HepG2 (cell line): ENCODE data around the gene CYP2U1. TPM values are rescaled to one million over a fixed set of nuclear protein-coding genes. Genes with fewer than 3 reads are reported as not detected.
A peak's percentile ranks its signal among the peaks of the same experiment; 100 is the strongest.

ENCODE experiments used
- KAT2B ChIP-seq: fragments of 150-350 bp; IDR thresholded peaks from 2 replicates; pipeline ENCODE4 v1.6.1; 2014; ENCODE audit warnings: low read depth, low read length, borderline replicate concordance
- ONECUT2 ChIP-seq: sonication (generic); formaldehyde crosslinking; IDR thresholded peaks from 2 replicates; pipeline ENCODE4 v1.4.0; 2020; ENCODE audit warnings: missing genetic modification reagents
- ZNF768 ChIP-seq: sonication (generic); formaldehyde crosslinking; IDR thresholded peaks from 2 replicates; pipeline ENCODE4 v1.4.0; 2020; ENCODE audit warnings: missing genetic modification reagents
- ZSCAN21 ChIP-seq: sonication (generic); formaldehyde crosslinking; IDR thresholded peaks from 2 replicates; pipeline ENCODE4 v1.8.0; 2022; ENCODE audit warnings: mild to moderate bottlenecking, missing genetic modification reagents, moderate library complexity, borderline replicate concordance
- polyA plus RNA-seq, 8 experiments: library from polyadenylated mRNA; depleted of rRNA in 3 of 8; stranded (reverse) in 7 of 8; unstranded in 1 of 8; fragments of >200 nt; fragmentation: Illumina TruSeq in 4 of 8; extraction: Trizol in 4 of 8; gene quantifications; 2 replicates each; pipeline versions ENCODE4 v1.2.1 to v1.2.3, GENCODE V29; 2011 to 2016; ENCODE audit warnings: low read depth in 4 of 8, missing spikeins in 1 of 8, mixed read lengths in 1 of 8; ENCODE audit not compliant: insufficient read depth in 1 of 8
- total RNA-seq, 5 experiments: library from RNA; depleted of rRNA; stranded (reverse); fragments of >200 nt; fragmentation: Illumina TruSeq; extraction: Trizol; gene quantifications; 2 replicates each; pipeline ENCODE4 v1.2.3, GENCODE V29; 2016; ENCODE audit warnings: low read depth in 1 of 5
- TF ChIP-seq, protein P1 (sequence below): sonication (generic); formaldehyde crosslinking; IDR thresholded peaks from 2 replicates; pipeline ENCODE4 v1.5.0; 2020; ENCODE audit warnings: mild to moderate bottlenecking, missing genetic modification reagents, borderline replicate concordance
- TF ChIP-seq, protein P2 (sequence below): sonication (generic); formaldehyde crosslinking; IDR thresholded peaks from 2 replicates; pipeline ENCODE4 v1.5.1; 2020; ENCODE audit warnings: mild to moderate bottlenecking, missing genetic modification reagents, moderate library complexity
- TF ChIP-seq, protein P3 (sequence below): sonication (generic); formaldehyde crosslinking; IDR thresholded peaks from 2 replicates; pipeline ENCODE4 v1.4.0; 2020; ENCODE audit warnings: missing genetic modification reagents
- TF ChIP-seq, protein P4 (sequence below): sonication (generic); formaldehyde crosslinking; IDR thresholded peaks from 2 replicates; pipeline ENCODE4 v1.8.1; 2023; ENCODE audit warnings: mild to moderate bottlenecking, inconsistent platforms, moderate library complexity, missing genetic modification reagents, borderline replicate concordance
- TF ChIP-seq, protein P5 (sequence below), 2 experiments: sonication (generic) in 1 of 2; formaldehyde crosslinking in 1 of 2; IDR thresholded peaks; 2 replicates each; pipeline versions ENCODE4 v1.6.1 to v1.9.0; 2014 to 2022; ENCODE audit warnings: antibody characterized with exemption in 1 of 2, borderline replicate concordance in 1 of 2, inconsistent platforms in 1 of 2, low read depth in 1 of 2, missing genetic modification reagents in 1 of 2

Gene CYP2U1
- total and polyA plus RNA-seq, 2 of the 13 experiments (the other 11 are each of a cell fraction or from before 2014, with no cell fraction given), result 1.4 to 3.4 TPM

DNA sequence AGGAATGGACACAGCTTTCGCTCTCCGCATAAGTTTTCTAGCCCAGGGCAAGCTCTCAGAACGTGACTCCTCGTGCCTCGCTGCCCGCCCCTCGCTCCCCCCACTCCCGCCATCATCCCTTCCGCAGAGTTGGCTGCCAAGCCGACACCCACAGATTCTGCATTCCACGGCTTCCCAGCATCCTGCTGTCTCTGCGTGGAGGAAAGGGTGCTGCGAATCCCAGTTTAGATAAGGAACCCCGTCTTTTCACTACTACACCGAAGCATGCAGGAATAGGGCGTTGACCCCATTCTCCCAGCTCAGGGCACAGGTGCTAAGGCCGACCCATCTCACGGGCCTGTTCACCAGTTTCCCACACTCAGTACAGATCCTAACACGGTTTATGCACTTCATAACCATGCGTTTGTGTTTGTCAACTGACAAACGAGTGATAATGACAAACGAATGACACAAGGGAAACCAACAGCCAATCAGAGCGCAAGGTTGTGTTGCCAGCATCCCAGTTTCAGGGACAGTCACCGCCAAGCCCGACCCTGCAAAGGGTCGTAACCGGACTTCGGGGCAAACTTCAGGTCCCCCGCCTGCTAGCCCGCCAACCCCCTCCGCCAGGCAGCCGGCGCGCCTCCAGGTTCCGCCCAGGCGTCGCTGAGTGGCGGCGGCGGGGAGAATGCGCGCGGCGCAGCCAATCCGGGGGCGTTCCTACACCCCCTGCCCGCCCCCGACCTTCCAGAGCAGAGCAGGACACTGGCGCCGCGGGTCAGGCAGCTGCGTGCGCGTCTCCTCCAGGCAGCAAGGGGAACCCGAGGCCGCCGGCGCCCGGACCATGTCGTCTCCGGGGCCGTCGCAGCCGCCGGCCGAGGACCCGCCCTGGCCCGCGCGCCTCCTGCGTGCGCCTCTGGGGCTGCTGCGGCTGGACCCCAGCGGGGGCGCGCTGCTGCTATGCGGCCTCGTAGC is at the start of gene CYP2U1 (continued):
- TF ChIP-seq, protein P1, sequence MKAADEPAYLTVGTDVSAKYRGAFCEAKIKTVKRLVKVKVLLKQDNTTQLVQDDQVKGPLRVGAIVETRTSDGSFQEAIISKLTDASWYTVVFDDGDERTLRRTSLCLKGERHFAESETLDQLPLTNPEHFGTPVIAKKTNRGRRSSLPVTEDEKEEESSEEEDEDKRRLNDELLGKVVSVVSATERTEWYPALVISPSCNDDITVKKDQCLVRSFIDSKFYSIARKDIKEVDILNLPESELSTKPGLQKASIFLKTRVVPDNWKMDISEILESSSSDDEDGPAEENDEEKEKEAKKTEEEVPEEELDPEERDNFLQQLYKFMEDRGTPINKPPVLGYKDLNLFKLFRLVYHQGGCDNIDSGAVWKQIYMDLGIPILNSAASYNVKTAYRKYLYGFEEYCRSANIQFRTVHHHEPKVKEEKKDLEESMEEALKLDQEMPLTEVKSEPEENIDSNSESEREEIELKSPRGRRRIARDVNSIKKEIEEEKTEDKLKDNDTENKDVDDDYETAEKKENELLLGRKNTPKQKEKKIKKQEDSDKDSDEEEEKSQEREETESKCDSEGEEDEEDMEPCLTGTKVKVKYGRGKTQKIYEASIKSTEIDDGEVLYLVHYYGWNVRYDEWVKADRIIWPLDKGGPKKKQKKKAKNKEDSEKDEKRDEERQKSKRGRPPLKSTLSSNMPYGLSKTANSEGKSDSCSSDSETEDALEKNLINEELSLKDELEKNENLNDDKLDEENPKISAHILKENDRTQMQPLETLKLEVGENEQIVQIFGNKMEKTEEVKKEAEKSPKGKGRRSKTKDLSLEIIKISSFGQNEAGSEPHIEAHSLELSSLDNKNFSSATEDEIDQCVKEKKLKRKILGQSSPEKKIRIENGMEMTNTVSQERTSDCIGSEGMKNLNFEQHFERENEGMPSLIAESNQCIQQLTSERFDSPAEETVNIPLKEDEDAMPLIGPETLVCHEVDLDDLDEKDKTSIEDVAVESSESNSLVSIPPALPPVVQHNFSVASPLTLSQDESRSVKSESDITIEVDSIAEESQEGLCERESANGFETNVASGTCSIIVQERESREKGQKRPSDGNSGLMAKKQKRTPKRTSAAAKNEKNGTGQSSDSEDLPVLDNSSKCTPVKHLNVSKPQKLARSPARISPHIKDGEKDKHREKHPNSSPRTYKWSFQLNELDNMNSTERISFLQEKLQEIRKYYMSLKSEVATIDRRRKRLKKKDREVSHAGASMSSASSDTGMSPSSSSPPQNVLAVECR, result peak; percentile 53; the same call in 1 of the 2 replicates
- TF ChIP-seq KAT2B (no peak), ZNF768 (no peak), ZSCAN21 (CRISPR knock-in tag) (peak; percentile 56; the same call in 1 of the 2 replicates), ONECUT2 (CRISPR knock-in tag) (no peak)
- TF ChIP-seq, protein P2, sequence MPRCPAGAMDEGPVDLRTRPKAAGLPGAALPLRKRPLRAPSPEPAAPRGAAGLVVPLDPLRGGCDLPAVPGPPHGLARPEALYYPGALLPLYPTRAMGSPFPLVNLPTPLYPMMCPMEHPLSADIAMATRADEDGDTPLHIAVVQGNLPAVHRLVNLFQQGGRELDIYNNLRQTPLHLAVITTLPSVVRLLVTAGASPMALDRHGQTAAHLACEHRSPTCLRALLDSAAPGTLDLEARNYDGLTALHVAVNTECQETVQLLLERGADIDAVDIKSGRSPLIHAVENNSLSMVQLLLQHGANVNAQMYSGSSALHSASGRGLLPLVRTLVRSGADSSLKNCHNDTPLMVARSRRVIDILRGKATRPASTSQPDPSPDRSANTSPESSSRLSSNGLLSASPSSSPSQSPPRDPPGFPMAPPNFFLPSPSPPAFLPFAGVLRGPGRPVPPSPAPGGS, result peak; percentile 76; the same call in 1 of the 2 replicates
- TF ChIP-seq, protein P3, sequence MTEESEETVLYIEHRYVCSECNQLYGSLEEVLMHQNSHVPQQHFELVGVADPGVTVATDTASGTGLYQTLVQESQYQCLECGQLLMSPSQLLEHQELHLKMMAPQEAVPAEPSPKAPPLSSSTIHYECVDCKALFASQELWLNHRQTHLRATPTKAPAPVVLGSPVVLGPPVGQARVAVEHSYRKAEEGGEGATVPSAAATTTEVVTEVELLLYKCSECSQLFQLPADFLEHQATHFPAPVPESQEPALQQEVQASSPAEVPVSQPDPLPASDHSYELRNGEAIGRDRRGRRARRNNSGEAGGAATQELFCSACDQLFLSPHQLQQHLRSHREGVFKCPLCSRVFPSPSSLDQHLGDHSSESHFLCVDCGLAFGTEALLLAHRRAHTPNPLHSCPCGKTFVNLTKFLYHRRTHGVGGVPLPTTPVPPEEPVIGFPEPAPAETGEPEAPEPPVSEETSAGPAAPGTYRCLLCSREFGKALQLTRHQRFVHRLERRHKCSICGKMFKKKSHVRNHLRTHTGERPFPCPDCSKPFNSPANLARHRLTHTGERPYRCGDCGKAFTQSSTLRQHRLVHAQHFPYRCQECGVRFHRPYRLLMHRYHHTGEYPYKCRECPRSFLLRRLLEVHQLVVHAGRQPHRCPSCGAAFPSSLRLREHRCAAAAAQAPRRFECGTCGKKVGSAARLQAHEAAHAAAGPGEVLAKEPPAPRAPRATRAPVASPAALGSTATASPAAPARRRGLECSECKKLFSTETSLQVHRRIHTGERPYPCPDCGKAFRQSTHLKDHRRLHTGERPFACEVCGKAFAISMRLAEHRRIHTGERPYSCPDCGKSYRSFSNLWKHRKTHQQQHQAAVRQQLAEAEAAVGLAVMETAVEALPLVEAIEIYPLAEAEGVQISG, result peak; percentile 53; the same call in 1 of the 2 replicates
- TF ChIP-seq, protein P4, sequence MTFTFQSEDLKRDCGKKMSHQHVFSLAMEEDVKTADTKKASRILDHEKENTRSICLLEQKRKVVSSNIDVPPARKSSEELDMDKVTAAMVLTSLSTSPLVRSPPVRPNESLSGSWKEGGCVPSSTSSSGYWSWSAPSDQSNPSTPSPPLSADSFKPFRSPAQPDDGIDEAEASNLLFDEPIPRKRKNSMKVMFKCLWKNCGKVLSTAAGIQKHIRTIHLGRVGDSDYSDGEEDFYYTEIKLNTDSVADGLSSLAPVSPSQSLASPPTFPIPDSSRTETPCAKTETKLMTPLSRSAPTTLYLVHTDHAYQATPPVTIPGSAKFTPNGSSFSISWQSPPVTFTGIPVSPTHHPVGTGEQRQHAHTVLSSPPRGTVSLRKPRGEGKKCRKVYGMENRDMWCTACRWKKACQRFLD, result no peak
- TF ChIP-seq, protein P5, sequence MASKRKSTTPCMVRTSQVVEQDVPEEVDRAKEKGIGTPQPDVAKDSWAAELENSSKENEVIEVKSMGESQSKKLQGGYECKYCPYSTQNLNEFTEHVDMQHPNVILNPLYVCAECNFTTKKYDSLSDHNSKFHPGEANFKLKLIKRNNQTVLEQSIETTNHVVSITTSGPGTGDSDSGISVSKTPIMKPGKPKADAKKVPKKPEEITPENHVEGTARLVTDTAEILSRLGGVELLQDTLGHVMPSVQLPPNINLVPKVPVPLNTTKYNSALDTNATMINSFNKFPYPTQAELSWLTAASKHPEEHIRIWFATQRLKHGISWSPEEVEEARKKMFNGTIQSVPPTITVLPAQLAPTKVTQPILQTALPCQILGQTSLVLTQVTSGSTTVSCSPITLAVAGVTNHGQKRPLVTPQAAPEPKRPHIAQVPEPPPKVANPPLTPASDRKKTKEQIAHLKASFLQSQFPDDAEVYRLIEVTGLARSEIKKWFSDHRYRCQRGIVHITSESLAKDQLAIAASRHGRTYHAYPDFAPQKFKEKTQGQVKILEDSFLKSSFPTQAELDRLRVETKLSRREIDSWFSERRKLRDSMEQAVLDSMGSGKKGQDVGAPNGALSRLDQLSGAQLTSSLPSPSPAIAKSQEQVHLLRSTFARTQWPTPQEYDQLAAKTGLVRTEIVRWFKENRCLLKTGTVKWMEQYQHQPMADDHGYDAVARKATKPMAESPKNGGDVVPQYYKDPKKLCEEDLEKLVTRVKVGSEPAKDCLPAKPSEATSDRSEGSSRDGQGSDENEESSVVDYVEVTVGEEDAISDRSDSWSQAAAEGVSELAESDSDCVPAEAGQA (IDR thresholded peaks at IDR 0.05; ENCODE audit: low read depth), result no peak
- TF ChIP-seq, protein P5 (CRISPR knock-in tag; IDR thresholded peaks at IDR 0.05; ENCODE audit: borderline replicate concordance), result peak; percentile 67; the same call in 1 of the 2 replicates
